Stimulated activated CD8-positive, alpha-beta memory T cell treated with anti-CD3 and anti-CD28 coated beads, Interleukin-15, amount 100 ng/mL, for 1 hour (primary cell): ENCODE results near the gene CD28.
"Not testable (repeated sequence)": the region's sequence is repeated elsewhere in the genome, so short reads cannot be mapped to it uniquely, and the experiment has no call there.

Experiments used
- DNase-seq: peaks from one replicate; pipeline ENCODE4 v3.0.0-alpha.2; 2020; ENCODE audit warnings: low read depth

Gene CD28

DNA sequence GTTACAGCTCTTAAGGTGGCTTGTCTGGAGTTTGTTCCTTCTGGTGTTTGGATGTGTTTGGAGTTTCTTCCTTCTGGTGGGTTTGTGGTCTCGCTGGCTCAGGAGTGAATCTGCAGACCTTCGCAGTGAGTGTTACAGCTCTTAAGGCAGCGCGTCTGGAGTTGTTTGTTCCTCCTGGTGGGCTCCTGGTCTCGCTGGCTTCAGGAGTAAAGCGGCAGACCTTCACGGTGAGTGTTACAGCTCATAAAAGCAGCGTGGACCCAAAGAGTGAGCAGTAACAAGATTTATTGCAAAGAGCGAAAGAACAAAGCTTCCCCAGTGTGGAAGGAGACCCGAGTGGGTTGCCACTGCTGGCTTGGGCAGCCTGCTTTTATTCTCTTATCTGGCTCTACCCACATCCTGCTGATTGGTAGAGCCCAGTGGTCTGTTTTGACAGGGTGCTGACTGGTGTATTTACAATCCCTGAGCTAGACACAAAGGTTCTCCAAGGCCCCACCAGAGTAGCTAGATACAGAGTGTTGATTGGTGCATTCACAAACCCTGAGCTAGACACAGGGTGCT lies 78.4 kb downstream of the CD28 start:
- DNase-seq, result not testable (repeated sequence)

DNA sequence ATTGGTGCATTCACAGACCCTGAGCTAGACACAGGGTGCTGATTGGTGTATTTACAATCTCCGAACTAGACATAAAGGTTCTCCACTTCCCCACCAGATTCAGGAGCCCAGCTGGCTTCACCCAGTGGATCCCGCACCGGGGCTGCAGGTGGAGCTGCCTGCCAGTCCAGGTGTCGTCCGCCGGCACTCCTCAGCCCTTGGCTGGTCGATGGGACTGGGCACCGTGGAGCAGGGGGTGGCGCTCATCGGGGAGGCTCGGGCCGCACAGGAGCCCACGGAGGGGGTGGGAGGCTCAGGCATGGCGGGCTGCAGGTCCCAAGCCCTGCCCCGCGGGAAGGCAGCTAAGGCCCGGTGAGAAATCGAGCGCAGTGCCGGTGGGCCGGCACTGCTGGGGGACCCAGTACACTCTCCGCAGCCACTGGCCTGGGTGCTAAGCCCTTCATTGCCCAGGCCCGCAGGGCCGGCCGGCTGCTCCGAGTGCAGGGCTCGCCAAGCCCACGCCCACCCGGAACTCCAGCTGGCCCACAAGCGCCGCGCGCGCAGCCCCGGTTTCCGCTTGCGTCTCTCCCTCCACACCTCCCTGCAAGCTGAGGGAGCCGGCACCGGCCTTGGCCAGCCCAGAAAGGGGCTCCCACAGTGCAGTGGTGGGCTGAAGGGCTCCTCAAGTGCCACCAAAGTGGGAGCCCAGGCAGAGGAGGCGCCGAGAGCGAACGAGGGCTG lies 79.1 kb downstream of the CD28 start:
- DNase-seq, result not testable (repeated sequence)

DNA sequence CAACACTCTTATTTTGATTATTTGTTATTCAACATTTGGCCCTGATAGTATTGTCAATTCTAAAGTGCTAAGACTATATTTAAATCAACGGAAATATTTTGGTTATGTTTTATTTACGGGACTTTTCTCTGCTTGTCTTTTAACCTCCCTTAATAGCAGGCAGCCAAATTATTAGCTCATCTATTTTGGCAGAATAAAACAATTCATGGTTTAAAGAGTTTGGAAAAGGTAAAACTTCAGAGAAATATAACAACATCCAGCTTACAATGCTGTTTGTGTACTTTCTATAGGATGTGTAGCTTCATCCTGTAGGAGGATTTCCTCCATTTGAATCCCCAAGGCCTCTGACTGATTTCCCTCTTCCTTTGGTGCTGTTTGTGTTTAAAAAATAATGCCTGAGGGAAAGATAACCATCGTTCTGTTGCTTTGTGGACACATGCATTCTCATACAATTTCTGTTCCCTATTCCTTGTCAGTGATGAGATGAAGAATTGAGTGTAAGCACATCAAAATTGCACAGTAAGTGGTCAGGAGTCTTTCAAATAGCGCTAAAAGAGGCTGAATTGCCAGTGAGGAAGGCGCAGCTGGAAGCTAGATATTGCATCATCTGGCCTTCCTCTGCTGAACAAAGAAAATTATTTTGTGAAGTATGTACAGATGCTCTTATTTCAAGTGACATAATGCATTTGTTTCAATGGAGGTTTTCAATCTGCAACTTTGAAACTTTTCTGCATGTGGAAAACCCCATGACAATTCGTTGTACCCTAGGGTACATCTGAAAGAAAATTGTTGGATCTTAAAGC lies 80.3 kb downstream of the CD28 start:
- DNase-seq, result no peak

- no peak for DNase-seq
Observed at GRCh38 chr2:203787979-203788378, 81.5 kb downstream of the CD28 start.
